GM21447 (cell line): ENCODE measurements around the gene C11orf42.

Experiments
- ATAC-seq: cut with Tn5 transposase; IDR thresholded peaks from one replicate; pipeline ENCODE4 v1.9.1; 2021; ENCODE audit not compliant: unreplicated experiment

C11orf42 gene, protein sequence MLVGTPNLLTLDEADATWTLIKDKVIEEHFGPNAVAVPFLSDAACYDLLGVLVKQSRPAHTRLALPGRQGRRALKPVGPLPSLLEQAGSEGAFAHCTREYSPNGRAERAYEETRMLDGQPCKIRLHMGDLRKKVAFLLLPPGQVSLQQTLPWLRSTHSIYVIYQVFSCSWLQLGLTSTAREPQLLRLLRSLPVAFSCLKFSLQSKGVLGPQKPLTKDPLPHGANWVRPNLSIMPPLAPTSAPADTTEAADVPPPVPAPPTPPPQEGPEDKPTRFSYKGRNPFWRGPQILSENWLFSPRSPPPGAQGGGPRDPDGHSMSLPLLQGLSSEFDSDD

GRCh38 chr11:6205366-6205765, at the start of gene C11orf42:
Gene C11orf42 (plus strand): TSS chr11:6205557. CDS start chr11:6205616, 59 bp downstream.
- ATAC-seq = no peak

DNA sequence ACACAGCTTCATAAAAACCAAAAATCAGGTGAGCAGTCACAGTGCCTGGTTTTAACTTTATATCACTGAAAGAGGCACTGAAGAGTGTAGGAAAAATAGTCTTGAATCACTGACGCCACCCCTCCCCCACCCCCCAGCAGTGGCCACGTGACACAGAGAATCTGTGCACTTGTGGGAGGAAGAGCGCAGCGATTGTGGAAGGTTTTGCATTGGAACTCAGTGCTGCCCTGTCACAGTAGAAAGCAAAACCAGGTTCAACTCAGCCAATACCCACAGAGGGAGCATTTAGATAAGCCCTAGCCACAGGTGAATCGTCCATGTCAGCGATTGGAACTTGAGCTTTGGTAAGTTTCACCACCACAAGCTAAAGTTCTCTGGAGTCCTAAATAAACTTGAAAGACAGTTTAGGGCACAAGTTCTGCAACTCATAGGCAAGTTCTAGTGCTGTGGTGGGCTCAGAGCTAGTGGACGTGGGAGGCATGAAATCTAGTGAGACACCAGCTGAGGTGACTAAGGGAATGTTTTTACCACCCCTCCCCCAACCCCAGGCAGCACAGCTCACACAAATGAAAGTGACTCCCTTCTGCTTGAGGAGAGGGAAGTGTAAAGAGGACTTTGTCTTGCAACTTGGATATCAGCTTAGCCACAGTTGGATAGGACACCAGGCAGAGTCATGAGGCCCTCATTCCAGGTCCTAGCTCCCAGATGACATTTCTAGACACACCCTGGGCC, 48.6 kb upstream of the C11orf42 start:
- ATAC-seq = no peak

- no peak for ATAC-seq
Measured at GRCh38 chr11:6170226-6170625, 35.1 kb upstream of the C11orf42 start, which contains the start of gene OR52B2. Gene OR52B2 (minus strand): TSS chr11:6170326. CDS start chr11:6170326, 0 bp downstream.

GRCh38 chr11:6175440-6175839, 29.9 kb upstream of the C11orf42 start:
- no peak for ATAC-seq

GRCh38 chr11:6191742-6192141, 13.6 kb upstream of the C11orf42 start:
- no peak for ATAC-seq

DNA sequence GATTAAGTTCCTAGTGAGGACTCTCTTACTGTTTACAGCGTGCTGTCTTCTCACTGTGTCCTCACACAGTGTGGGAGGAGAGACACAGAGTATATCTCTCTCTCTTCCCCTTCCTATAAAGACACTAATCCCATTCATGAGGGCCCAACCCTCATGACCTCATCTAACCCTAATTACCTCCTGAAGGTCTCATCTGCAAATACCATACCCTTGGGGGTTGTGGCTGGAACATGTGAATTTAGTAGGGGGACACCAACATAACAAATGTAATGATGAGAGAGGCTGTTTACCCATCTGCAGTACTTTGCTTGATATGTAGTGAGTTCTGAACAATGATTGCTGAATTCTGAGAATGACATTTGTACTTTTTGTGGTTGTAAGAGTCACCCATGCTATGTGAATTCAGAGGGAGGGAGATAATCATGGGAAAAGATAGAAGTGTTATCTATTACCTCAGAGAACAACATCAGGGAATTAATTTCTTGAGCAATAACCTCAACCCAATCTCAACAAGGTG, 11.2 kb upstream of the C11orf42 start:
- no peak for ATAC-seq

- no peak for ATAC-seq
Measured at GRCh38 chr11:6196396-6196795, 9.0 kb upstream of the C11orf42 start.

DNA sequence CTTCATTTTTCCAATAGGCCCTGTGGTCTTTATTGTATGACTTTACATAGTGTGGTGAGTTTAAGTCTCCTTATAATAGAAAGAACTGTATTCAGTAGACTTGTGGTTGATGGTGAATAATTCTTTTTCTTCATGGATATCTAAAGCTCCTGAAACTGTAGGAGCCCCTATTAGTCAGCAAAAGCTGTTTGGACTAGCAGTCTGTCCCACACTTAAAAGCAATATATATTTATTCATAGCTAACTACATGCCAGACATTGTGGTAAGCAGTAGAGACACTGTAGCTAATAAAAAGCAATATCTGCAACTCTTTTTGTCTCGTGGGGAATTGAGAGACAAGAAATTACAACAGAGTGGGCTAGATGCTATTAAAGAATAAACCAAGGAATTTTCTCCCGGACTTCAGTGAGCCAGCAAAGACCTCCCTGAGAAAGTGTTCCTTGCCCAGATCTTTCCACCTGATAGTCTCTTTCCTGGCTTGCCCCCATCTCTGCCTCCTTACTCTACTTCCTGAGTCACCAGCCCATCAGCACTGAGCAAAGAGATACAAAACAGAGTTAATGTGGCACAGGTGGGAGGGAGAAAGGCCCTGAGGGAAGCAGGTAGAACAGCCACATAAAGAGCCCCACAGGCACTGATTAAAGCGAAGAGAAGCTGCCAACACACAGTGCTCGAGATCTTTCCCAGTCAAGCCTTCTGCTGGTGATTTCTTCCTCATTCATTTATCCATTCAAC, 7.7 kb upstream of the C11orf42 start:
- ATAC-seq = no peak

GRCh38 chr11:6199174-6199810, 6.1 kb upstream of the C11orf42 start, which contains the start of gene OR52W1:
Gene OR52W1 (plus strand): TSS chr11:6199224. CDS start chr11:6199224, 0 bp downstream.
- ATAC-seq = no peak

DNA sequence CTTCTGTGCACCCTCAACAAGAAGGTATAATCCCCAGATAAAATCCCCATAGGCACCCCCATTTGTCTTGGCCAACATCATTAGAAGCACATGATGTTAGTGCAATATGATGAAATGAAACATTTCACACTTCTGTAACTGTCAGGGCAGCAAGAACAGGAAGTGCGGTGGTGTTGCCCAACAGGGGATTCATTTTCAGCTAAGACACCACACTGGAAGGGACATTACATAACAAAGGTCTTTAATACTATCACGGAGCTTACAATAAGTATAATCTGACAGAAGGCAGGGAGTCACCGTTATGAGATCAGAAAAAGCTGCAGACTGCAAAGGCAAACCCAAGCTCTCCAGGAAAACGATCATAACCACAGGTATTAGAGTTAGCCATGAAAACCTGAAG, 4.4 kb upstream of the C11orf42 start:
- ATAC-seq = no peak

GRCh38 chr11:6201481-6201880, 3.9 kb upstream of the C11orf42 start:
- ATAC-seq = no peak

- ATAC-seq = no peak
Measured at GRCh38 chr11:6202041-6202440, 3.3 kb upstream of the C11orf42 start.

- peak; percentile 75 for ATAC-seq
Measured at GRCh38 chr11:6203327-6203726, 2.0 kb upstream of the C11orf42 start.

DNA sequence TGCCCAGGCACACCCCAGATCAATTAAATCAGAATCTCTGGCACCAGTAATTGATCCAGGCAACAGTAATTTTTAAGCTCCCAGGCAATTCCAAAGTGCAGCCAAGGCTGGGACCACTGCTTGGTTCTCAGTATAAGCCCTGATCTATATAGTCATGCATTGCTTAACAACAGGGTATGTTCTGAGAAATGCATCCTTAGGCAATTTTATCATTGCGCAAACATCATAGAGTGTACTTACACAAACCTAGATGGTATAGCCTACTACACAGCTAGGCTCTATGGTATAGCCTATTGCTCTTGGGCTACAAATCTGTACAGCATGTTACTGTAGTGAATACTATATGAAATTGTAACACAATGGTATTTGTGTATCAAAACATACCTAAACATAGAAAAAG, 651 bp upstream of the C11orf42 start:
- ATAC-seq = no peak

GRCh38 chr11:6206456-6207180, 1.3 kb downstream of the C11orf42 start:
- ATAC-seq = no peak

DNA sequence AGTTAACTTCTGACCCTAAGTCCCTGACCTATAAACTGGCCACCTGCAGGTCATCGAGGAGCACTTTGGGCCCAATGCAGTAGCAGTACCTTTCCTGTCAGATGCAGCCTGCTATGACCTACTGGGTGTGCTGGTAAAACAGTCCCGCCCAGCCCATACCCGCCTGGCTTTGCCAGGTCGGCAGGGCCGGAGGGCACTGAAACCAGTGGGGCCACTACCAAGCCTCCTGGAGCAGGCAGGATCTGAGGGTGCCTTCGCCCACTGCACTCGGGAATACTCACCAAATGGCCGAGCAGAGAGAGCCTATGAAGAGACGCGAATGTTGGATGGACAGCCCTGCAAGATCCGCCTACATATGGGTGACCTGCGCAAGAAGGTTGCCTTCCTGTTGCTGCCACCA, 4.4 kb downstream of the C11orf42 start:
- ATAC-seq = no peak

DNA sequence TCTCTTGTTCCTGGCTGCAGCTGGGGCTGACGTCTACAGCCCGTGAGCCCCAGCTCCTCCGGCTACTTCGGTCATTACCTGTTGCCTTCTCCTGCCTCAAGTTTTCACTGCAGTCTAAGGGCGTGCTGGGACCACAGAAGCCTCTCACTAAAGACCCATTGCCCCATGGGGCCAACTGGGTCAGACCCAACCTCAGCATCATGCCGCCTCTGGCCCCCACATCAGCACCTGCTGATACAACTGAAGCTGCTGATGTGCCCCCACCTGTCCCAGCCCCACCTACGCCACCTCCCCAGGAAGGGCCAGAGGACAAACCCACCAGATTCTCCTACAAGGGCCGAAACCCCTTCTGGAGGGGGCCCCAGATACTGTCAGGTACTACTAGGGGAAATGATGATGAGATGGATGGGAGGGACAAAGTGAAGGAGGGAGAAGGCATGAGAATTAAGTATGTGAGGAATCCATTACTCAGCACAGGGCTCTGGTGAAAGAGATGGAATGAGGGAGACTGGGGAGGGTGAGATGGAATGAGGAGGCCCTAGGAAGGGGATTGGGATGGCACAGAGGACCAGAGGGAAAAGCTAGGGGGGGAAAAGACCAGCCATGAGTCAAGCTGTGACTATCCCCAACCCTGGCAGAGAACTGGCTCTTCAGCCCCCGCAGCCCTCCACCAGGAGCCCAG, 5.1 kb downstream of the C11orf42 start:
- ATAC-seq = no peak

DNA sequence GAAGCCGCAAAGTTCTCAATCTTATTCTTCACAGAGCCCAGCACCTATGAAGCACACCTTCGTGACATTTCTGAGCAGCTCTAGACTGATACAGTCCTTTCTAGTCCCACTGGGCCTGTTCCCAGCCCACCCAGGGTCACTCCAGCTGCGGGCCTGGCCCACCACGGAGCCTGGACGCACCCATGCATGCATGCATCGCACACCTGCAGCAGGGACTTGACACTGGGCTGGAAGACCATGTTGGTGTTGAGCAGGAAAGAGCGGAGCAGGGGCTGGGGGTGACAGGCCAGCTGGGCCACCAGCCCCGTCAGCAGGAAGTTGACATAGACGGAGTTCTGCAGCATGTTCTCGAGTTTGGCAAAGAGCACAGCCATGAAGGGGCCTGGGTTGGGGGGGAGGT, 9.2 kb downstream of the C11orf42 start:
- ATAC-seq = no peak

DNA sequence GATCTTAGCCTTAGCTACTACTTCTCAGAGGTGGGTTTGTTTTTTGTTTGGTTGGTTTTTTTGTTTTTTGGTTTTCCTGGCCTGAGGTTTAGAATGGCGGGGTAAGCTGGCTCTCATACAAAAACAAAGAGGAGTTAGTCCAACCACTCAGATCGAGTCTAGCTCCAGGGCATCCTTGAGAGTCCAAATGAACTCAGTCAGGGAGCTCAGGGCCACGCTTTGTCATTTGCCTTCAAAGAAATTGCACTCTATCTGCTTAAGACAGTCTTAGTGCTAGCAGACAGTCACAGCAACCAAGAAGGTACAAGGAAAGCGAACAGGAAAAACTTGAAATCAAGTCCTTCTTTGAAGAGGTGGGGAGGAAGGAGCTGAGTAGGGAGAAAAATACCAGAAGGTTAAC, 11.1 kb downstream of the C11orf42 start:
- no peak for ATAC-seq

- no peak for ATAC-seq
Measured at GRCh38 chr11:6217722-6218121, 12.4 kb downstream of the C11orf42 start.
